ENCODE results near the gene GLA. TPM values are rescaled to one million over a fixed set of nuclear protein-coding genes. Genes with fewer than 3 reads are reported as not detected.
A peak's percentile ranks its signal among the peaks of the same experiment; 100 is the strongest.

Gene GLA
- total and polyA plus RNA-seq, 2 donors from 2014 or later = 23.9 to 34.7 TPM

DNA sequence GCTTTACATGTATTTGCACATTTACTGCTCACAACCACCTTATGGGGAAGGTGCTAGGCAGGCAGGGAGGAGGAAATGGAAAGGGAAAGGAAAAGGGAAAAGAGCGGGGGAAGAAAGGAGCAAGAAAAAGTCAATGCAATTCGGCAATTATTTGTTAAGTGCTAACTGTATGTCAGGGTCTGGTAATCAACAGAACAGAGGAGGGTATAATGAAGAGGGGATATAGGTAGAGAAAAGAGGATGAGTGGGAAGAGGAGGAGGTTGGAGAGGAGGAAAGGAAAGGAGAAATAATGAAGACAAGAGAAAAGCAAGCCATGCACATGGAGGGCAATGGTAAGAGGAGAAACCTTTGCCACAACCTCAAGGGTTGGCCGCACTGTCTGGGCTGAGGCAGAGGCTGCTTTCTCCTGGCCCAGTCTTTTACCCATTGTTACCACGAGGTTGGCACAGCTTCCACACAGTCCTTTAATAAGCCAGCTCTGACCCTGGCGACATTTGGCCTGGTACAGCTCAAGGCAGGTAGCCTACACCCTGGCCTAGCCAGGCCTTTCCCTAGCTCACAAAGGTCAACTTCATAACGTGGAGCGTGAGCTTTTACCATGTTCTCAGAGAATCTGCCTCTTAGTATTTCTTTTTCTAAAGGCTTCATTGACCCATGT is 22.6 kb downstream of the GLA start:
- no peak overlapping the region for H3K4me3 ChIP-seq (ENCODE audit: low read length in 3 of 3)

DNA sequence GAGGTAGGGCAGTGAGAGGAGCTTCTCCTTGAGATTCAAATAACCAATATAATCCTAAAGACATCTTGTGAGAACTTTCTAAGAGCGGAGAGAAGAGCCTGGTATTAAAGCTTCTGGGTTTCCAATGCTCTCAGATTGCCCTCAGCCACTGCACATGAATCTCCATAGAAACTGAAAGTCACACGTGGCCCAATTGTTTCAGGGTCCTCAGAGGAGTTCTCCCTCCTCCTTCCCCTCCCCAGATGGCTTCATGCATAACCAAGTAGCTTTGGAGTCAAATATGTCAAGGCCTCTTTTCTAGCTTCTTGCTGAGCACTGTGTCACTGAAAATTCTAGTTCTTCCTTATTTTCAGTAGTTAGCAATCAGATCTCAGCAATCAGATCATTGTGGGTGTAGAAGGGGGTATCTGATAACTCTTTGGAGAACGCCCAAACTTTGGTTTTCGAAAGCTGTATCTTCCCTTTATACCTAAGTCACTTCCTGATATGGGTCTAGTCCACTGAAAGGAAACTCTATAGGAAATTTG is 24.0 kb downstream of the GLA start:
- TF ChIP-seq, protein P1, sequence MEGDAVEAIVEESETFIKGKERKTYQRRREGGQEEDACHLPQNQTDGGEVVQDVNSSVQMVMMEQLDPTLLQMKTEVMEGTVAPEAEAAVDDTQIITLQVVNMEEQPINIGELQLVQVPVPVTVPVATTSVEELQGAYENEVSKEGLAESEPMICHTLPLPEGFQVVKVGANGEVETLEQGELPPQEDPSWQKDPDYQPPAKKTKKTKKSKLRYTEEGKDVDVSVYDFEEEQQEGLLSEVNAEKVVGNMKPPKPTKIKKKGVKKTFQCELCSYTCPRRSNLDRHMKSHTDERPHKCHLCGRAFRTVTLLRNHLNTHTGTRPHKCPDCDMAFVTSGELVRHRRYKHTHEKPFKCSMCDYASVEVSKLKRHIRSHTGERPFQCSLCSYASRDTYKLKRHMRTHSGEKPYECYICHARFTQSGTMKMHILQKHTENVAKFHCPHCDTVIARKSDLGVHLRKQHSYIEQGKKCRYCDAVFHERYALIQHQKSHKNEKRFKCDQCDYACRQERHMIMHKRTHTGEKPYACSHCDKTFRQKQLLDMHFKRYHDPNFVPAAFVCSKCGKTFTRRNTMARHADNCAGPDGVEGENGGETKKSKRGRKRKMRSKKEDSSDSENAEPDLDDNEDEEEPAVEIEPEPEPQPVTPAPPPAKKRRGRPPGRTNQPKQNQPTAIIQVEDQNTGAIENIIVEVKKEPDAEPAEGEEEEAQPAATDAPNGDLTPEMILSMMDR (IDR thresholded peaks at IDR 0.05; ENCODE audit: borderline replicate concordance, extremely low read depth, insufficient read depth) = no peak
- Histone ChIP-seq H3K9me3 (ENCODE audit: control insufficient read depth in 2 of 3, insufficient read depth in 1 of 3, low read length in 3 of 3) (no peaks in the 10 kb centered on the region), H3K27me3 (ENCODE audit: control insufficient read depth, insufficient read depth, low read length) (no peaks in the 10 kb centered on the region), H3K27ac (ENCODE audit: low read depth in 2 of 2, low read length in 2 of 2) (no peak overlapping the region), H3K4me1 (ENCODE audit: control insufficient read depth in 2 of 3, insufficient read depth in 2 of 3, low read depth in 1 of 3, low read length in 3 of 3) (no peaks in the 10 kb centered on the region), H3K36me3 (ENCODE audit: control insufficient read depth in 2 of 3, insufficient read depth in 3 of 3, low read length in 3 of 3) (no peaks in the 10 kb centered on the region), H3K9ac (ENCODE audit: low read length in 3 of 3) (no peak overlapping the region), H3K4me3 (ENCODE audit: low read length in 3 of 3) (no peak overlapping the region)
- FAIRE-seq (no peak), DNase-seq (peak in 3 of 5 donors; percentile 48 to 57 (median 55))
- intact Hi-C loops (cut with DNase I) = no loop called here

More for the DNA sequence above, 22.6 kb downstream of the GLA start:
- intact Hi-C loops (cut with DNase I) = no loop called here
- Histone ChIP-seq H3K9ac (ENCODE audit: low read length in 3 of 3) (no peak overlapping the region), H3K9me3 (ENCODE audit: control insufficient read depth in 2 of 3, insufficient read depth in 1 of 3, low read length in 3 of 3) (no peaks in the 10 kb centered on the region), H3K4me1 (ENCODE audit: control insufficient read depth in 2 of 3, insufficient read depth in 2 of 3, low read depth in 1 of 3, low read length in 3 of 3) (no peaks in the 10 kb centered on the region), H3K27me3 (ENCODE audit: control insufficient read depth, insufficient read depth, low read length) (no peaks in the 10 kb centered on the region), H3K36me3 (ENCODE audit: control insufficient read depth in 2 of 3, insufficient read depth in 3 of 3, low read length in 3 of 3) (no peaks in the 10 kb centered on the region), H3K27ac (ENCODE audit: low read depth in 2 of 2, low read length in 2 of 2) (no peak overlapping the region)
- no peak for DNase-seq
- no peak for FAIRE-seq
- TF ChIP-seq, protein P1 (IDR thresholded peaks at IDR 0.05; ENCODE audit: borderline replicate concordance, extremely low read depth, insufficient read depth) = no peak

DNA sequence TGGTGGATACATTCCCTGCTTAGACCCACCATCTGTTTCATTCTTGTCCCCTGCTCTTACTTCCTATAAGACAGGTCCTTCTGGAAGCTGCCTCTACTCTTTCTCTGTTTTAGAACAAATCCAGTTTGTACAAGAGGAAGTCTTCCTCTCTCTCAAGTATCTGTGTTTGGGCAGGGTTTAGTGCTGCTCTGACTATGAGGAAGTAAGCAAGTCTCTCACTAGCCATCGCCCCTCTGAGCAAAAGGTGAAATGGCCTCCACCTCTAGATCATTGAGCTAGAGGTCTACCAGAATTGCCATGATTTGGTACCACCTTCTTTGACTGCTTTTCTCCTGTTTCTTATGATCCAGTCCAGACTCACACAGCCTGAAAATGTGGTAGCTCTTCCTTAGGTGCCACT is 30.2 kb downstream of the GLA start:
- H3K4me3 ChIP-seq (ENCODE audit: low read length in 3 of 3) = no peak overlapping the region
- DNase-seq = no peak
- no peak overlapping the region for H3K9ac ChIP-seq (ENCODE audit: low read length in 3 of 3)
- no peak overlapping the region for H3K27ac ChIP-seq (ENCODE audit: low read depth in 2 of 2, low read length in 2 of 2)
- intact Hi-C loops (cut with DNase I) = no loop called here
- H3K4me1 ChIP-seq (ENCODE audit: control insufficient read depth in 2 of 3, insufficient read depth in 2 of 3, low read depth in 1 of 3, low read length in 3 of 3) = no peaks in the 10 kb centered on the region
- H3K27me3 ChIP-seq (ENCODE audit: control insufficient read depth, insufficient read depth, low read length) = no peaks in the 10 kb centered on the region
- TF ChIP-seq, protein P1 (IDR thresholded peaks at IDR 0.05; ENCODE audit: borderline replicate concordance, extremely low read depth, insufficient read depth) = no peak
- no peaks in the 10 kb centered on the region for H3K36me3 ChIP-seq (ENCODE audit: control insufficient read depth in 2 of 3, insufficient read depth in 3 of 3, low read length in 3 of 3)
- FAIRE-seq = no peak
- H3K9me3 ChIP-seq (ENCODE audit: control insufficient read depth in 2 of 3, insufficient read depth in 1 of 3, low read length in 3 of 3) = no peaks in the 10 kb centered on the region

Data from kidney (tissue), 14 donors.